GM19372 (cell line): ENCODE results near the gene HTRA3.

ENCODE experiments used
- ATAC-seq: cut with Tn5 transposase; IDR thresholded peaks from one replicate; pipeline ENCODE4 v1.9.1; 2021; ENCODE audit warnings: mild to moderate bottlenecking, low read depth, moderate library complexity; ENCODE audit not compliant: unreplicated experiment

Gene HTRA3

DNA sequence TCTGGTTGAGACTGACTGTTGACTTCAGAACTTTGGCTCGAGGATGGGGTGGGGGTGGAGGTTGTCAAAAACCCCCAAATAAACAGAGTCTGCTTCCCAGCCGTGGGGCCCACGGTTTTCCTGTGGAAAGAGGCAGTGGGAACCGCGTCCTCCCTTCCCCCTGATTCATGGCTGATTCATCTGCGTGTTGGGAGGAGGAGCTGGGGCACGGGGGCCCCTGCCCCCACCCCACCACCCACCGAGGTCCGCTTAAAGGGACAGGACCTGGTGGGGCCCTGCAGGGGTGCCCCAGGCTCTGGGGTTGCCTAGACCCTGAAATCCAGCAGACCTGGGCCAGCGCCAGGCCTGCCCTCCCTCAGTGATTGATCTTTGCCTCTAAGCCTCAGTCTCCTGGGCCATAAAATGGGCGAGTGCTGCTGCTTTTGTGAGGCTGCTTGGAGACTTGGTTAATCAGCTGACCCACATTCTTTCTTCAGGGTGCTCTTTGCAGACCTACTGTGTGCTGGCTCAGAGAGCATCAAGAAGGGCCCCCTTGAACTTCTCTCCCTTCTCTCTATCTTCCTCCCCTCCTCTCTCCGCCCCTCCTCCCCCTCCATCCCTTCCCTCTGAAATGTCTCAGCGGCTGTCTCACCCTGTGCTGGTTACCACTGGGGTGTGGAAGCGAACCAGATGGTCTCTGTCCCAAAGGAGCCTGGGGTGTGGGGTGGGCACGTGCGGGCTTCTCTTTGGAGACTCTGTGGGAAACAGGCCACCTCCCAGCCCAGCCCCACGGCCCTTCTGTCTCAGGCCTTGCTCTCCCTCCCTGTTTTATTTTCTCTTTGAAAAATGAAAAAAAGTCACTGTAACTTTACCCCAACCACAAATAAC, 9.1 kb downstream of the HTRA3 start:
- no peak for ATAC-seq

- ATAC-seq = no peak
Observed at GRCh38 chr4:8279321-8280157, 10.0 kb downstream of the HTRA3 start.

DNA sequence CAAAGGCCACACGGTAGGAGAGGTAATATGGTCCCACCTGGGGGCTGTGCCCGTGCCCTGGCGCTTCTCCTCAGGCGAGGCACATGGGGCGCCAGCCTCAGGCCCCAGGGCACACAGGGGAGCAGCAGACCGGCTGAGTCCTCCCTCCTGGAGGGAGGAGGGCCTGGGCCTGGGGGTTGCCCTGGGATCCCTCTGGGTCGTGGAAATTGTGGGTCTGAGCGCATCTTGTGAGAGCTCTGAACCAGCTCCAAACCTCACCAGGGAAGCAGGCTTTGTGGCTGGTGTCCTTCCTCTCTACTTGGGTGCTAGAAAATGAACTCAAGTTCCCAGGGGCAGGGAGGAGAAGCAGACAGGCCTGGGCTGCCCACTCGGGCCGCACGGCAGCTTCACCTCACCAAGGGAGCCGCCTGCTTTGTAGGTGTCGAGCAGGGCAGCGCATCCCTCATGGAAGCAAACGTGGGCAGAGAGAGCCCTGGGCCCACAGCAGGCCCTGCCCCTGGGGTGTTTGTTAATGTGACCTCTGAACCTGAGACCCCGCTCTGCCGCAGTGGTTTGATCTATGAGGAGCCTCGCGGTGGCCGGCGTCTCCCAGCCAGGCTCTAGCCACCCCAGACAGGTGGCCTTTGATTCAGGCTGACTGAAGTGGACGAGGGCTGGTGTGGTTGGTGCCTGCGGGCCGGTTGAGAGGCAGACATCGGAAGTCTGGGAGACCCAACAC, 10.8 kb downstream of the HTRA3 start:
- ATAC-seq = no peak

DNA sequence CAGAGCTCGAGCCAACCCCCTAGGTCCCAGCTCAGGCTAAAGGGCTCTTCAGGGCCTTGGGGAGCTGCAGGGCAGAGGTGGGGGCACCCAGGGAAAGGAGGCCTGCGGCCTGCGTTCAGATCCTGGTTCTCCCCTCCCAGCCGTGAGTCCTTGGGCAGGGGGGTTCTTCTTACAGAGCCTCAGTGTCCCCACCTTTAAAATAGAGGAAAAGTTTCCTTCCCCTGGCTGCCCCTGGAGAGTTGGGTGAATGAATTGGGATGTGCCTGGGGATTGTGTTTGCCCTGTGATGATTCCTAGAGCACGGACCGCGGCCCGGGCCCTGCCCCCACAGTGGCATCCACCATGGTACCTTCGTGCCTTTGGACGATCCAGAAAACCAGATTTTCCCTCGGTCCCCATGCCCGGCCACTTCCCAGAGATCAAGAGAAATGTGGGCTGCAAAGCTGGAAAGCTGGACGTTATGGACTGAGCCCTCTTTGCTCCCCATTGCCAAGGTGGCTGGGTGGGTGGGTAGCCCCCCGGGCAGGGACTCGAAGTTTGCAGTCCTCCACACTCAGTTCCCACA, 11.4 kb downstream of the HTRA3 start:
- no peak for ATAC-seq

DNA sequence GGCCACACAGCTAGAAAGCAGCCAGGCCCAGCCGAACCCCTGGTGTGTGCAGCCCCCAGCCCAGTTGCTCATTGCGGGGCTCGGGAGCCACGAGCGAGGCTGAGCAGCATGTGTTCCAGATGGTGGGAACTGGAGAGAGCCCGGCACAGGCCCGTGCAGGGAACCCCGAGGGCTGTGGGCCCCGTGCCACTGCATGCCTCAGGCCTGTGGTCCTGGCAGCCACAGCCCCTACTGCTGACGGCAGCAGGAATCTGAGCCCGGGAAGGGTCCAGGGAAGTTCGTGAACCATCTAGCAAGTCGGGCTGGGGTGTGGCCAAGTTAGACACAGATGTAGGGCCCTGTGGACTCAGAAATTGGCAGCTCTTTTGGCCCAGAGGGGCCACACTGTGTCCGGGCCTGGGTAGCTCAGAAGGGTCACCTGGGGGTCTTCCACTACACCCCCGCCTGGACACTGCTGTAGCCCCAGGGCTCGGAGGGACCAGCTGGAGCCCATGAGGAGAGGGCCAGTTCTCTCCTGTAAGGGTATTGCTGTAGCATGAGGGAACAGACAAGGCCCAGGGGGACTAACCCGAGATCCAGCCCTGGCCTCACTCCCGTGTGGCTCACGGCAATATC, 12.1 kb downstream of the HTRA3 start:
- ATAC-seq = no peak

DNA sequence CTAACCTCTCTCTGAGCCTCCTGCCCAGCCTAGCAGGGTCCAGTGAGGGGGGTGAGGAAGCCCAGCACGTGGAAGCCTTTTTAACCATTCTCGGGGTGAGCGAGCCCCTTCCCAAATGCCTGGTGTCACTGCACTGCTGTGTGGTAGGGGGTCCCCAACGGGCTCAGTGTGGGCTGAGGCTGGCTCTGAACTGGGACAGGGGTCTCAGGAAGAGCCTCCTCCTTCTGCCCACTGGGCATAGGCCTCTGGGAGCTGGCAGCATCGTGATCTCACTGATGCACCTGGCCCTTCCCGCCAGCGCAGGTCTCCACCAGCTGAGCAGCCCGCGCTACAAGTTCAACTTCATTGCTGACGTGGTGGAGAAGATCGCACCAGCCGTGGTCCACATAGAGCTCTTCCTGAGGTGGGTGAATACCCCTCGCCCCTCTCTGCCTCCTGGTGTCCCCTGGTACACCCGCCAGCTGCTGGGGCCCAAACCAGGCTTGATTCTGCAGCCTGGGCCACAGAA, 12.6 kb downstream of the HTRA3 start:
- ATAC-seq = no peak

DNA sequence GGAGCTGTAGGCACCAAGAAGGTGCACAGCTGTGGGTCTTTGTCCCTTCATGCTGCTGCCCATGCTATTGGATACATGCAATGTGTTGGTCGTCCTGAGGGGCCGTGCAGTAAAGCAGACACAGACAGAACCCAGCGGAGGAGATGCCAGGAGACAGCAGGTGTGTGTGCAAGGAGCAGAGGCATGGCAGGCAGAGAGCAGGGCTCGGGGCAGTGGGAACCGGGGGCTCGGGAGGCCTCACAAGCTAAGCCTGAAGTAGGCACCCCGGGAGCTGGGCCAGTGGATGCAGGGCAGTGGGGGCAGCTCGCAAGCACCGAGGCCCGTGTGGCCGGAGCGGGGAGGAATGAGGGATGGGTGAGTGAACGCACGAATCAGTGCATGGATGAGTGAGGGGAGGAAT, 13.2 kb downstream of the HTRA3 start:
- no peak for ATAC-seq

DNA sequence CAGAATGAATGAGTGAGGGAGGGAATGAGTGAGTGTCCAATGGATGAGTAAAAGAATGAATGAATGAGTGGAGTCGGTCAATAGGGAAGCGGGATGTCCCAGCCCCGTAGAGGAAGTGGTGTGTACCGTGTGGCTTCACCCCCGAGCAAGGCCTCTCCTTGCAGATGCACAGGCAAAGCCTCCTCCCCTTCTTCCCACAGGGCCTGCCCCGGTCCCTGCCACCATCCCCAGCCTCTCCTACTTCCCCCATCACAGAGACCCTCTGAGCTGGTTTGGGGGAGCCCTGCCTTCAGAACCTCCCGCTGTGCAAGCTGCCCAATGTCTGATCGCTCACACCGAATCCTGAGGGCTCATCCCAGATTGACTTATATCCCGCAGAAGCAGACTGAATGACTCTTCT, 13.6 kb downstream of the HTRA3 start:
- ATAC-seq = no peak

DNA sequence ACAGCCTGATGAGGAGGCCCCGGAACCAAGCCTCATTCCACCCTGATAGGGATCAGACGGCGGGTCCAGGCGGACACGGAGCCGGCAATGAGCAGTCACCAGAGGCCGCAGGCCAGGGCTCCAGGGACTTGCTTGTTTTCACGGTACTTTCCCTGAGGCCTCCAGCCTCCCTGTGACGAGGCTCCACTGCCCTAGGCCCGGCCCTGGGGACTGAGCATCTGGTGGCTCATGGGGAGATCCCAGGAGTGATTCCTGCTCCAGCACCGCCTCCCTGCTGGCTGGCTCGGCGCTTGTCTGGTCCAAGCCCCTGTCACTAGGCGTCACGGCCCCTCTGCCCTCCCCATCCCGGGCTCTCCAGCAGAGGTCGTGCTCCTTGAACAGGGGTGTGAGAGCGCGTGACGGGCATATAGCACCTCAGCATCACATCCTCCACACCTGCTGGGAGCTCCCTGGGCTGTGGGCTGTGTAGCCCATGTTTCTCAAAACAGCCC, 14.1 kb downstream of the HTRA3 start:
- no peak for ATAC-seq

DNA sequence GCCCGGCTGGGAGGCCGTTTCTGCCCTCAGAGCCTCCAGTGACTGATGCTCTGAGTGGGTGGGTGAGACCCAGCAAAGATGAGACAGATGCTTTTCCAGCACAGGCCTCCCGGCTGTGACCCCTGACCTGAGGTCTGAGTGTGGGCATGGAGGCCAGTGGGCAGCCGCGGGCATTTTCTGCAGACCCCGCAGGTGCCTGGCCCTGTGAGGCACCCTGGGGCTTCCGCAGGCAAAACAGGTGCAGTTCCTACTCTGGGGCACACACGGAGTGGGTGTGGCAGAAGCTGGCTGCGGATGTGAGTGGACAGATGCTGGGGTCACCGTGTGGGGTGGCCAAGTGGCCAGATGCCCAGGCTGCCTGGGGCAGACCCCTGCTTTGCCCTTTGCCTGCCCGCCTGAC, 14.8 kb downstream of the HTRA3 start:
- no peak for ATAC-seq

GRCh38 chr4:8285143-8285975, 15.8 kb downstream of the HTRA3 start:
- no peak for ATAC-seq

- no peak for ATAC-seq
Observed at GRCh38 chr4:8285976-8286718, 16.6 kb downstream of the HTRA3 start.

DNA sequence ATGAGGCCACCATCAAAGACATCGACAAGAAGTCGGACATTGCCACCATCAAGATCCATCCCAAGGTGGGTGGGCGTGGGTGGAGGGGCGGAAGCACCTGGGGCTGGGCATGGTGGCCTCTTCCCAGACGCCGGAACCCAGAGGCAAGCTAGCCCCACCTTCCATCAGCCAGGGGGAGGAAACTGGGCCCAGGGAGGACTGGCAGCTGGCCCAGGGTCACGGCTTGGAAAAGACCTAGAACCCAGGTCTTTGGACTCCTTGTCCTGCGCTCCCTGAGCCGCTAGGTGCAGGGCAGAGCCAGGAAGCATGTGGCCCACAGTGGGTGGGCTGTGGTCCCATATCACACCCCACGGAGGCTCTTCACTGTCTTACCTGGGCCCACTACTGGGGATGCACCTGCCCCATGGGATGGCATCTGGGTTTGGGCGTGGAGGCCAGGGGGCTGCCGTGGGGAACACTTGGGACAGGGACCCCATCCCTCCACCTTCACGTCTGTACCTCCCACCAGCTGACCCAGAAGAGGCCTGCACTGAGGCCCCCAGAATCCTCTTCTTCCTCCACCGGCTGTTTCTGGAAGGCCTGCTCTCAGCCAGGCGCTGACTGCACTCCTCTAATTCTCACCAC, 17.3 kb downstream of the HTRA3 start:
- ATAC-seq = no peak

- no peak for ATAC-seq
Observed at GRCh38 chr4:8287343-8288280, 18.1 kb downstream of the HTRA3 start.

DNA sequence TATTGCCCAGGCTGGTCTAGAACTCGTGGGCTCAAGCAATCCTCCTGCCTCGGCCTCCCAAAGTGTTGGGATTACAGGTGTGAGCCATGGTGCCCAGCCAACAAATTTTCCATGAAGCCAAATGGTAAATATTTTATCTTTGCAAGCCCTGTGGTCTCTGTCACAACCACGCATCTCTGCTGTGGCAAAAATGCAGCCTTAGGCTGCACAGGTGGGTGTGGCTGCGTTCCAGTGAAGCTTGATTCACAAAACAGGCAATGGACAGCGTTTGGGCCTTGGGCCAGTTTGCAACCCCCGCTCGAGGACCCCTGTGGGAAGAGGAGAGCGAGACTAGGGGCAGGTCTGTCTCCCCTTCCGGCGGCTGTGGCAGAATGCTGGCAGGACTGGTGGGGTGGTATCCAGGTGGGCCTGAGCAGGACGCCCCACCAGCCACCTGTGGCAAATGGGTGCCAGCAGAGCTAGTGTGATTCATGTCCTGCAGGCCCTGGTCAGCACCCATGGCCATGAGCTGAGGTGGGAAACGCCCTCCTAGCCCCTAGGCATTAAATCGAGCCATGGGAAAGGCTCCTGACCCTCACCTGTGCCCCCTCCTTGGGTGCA, 19.7 kb downstream of the HTRA3 start:
- no peak for ATAC-seq

GRCh38 chr4:8289956-8290700, 20.6 kb downstream of the HTRA3 start:
- no peak for ATAC-seq
